LNCaP clone FGC (cell line): ENCODE results near the gene TNNC1.

Experiments used
- DNase-seq: peaks from one replicate; pipeline ENCODE4 v3.0.0-alpha.2; 2011; ENCODE audit warnings: low read depth
- H3K4me3 ChIP-seq: 2 replicates; pipeline ENCODE4 v1.5.1; 2011; ENCODE audit warnings: mild to moderate bottlenecking, low read depth, low read length, control low read depth
- CTCF ChIP-seq: IDR thresholded peaks from 2 replicates; pipeline ENCODE4 v1.5.1; 2012; ENCODE audit warnings: mild to moderate bottlenecking; ENCODE audit not compliant: control insufficient read depth, insufficient read depth; ENCODE audit errors: extremely low read depth

Gene TNNC1

GRCh38 chr3:52406231-52406661, 47.6 kb downstream of the TNNC1 start:
- DNase-seq: no peak
- TF ChIP-seq CTCF: no peak
- no peak overlapping the region for H3K4me3 ChIP-seq

GRCh38 chr3:52405601-52406110, 48.2 kb downstream of the TNNC1 start:
- no peak for TF ChIP-seq CTCF
- no peak overlapping the region for H3K4me3 ChIP-seq
- no peak for DNase-seq

DNA sequence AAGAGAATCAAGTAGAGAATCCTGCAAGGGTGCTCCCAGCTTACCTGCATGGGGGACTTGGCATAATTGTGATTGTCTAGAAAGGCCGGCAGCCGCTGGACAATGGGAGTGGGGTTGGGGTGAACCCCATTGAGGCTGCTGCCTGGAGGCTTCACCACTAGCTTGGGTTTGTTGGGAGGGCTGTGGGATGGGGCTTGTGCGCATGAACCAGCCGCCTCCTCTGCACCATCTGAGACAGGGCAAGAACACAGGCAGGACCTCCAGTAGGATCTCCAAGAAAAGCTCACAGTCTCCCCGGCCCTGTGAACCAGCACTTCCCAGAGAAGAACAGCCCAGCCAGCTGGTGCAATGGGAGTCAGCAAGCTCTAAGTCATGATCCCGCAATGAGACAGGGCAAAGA, 48.8 kb downstream of the TNNC1 start:
- TF ChIP-seq CTCF: no peak
- no peak for DNase-seq
- no peak overlapping the region for H3K4me3 ChIP-seq

DNA sequence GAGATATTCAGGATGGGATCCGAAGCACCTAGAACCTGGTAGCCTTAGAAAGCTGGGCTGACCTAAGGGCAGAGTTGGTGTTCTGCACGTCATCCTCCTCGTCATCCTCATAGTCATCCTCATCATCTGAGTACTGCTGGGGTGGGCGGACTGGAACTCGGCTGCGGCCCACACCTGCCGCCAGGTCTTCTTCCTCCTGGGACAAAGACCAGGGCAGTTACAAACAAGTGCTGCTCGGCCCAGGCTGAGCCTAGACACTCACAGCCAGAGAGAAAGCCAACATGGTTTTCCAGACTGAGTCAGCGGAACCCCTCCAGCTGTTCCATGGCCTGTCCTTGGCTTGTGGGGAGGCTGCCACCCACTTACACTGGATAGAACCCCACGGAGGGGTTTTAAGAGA, 49.5 kb downstream of the TNNC1 start:
- DNase-seq: no peak
- no peak for TF ChIP-seq CTCF
- H3K4me3 ChIP-seq: no peak overlapping the region

- DNase-seq: no peak
- TF ChIP-seq CTCF: no peak
- H3K4me3 ChIP-seq: no peak overlapping the region
Observed at GRCh38 chr3:52403955-52404354, 49.9 kb downstream of the TNNC1 start.

GRCh38 chr3:52403271-52403841, 50.5 kb downstream of the TNNC1 start:
- DNase-seq: no peak
- TF ChIP-seq CTCF: no peak
- H3K4me3 ChIP-seq: no peak overlapping the region

DNA sequence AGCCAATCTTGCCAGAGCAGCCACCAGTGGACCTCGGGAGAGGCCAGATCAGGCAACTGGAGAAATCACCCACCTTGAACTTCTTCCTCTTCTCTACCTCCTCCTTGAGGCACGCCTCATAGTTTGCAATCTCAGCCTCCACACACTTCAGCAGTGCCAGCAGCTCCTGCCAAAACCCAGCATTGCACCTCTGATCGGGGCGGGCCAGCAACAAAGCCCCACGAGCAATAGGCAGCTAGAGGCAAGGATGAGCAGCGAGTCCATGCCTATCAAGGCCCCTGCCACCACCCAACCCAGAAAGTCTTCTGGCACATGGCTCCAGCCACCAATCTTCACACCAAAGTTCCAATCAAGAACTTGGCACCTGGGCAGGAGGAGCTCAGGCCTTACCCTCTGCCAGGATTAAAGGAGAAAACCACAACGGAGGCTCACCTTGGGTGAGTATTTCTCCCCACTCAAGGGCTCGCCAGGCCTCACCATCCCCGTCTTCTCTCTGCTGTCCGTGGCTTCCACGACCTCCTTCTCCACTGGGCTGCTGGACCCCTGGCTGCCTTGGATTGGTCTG, 51.1 kb downstream of the TNNC1 start:
- H3K4me3 ChIP-seq: no peak overlapping the region
- no peak for DNase-seq
- TF ChIP-seq CTCF: no peak
